GM19468 (cell line): Measurements from ENCODE around the gene STOML2.
"Not testable (repeated sequence)": the region's sequence is repeated elsewhere in the genome, so short reads cannot be mapped to it uniquely, and the experiment has no call there.

Experiments used
- ATAC-seq: cut with Tn5 transposase; IDR thresholded peaks from one replicate; pipeline ENCODE4 v1.9.1; 2021; ENCODE audit warnings: mild to moderate bottlenecking, moderate library complexity, moderate number of reproducible peaks; ENCODE audit not compliant: unreplicated experiment; ENCODE audit errors: extremely low read depth

STOML2 gene, protein sequence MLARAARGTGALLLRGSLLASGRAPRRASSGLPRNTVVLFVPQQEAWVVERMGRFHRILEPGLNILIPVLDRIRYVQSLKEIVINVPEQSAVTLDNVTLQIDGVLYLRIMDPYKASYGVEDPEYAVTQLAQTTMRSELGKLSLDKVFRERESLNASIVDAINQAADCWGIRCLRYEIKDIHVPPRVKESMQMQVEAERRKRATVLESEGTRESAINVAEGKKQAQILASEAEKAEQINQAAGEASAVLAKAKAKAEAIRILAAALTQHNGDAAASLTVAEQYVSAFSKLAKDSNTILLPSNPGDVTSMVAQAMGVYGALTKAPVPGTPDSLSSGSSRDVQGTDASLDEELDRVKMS

DNA sequence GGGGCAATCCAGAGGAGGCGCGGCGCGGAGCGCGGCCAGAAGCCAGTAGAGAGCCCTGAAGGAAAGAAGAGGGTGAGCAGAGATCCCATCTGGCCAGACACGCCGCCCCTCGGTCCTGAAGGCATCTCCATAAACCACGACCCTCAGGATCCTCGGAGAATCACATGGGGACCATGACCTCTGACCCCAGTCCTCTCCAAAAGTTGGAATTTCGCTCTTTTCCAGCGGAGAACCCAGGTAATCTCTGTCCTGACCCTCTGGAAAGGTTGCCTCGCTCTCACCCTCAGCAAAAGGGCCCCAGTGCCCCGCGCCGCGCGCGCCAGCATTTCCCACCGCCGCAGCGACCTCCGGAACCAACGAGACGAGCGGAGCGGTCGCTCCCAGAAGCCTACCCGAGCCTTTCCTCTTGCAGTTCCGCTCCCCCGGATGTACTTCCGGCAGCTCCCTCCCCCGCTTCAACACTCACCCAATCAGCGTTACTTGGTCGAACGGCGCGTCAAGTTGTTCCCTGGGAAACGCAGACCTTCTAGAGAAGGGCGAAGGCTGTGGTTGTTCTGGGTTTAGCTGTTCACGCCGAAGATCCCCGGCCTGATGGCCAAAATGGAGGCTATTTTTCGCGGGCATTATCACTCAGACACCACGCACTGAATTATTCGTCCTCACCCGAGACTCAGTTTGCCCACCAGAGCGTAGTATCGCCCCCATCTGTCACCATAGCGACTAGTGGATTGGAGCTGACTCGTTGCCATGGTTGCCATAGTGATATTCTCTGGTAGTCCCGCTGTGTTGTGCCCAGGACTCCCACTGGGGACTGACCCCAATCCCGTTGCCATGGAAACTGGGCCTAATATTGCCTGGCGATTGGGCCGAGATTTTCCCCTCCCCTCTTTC is at the start of gene STOML2:
STOML2 (minus strand) TSS at position 363 of the 891 bp plus-strand sequence; CDS start at position 326, 37 bp downstream.
- ATAC-seq = peak; percentile 77

DNA sequence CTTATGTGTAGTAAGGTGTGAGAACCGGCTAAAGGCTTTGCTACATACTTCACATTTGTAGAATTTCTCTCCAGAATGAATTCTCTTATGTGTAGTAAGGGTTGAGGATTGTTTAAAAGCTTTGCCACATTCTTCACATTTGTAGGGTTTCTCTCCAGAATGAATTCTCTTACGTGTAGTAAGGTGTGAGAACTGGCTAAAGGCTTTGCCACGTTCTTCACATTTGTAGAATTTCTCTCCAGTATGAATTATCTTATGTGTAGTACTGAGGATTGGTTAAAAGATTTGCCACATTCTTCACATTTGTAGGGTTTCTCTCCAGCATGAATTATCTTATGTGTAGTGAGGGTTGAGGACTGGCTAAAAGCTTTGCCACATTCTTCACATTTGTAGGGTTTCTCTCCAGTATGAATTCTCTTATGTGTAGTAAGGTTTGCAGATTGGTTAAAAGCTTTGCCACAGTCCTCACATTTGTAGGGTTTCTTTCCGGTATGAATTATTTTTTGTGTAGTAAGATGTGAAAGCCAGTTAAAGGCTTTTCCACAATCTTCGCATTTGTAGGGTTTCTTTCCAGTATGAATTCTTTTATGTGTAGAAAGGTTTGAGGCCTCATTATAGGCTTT is 45.1 kb upstream of the STOML2 start:
- ATAC-seq = not testable (repeated sequence)

DNA sequence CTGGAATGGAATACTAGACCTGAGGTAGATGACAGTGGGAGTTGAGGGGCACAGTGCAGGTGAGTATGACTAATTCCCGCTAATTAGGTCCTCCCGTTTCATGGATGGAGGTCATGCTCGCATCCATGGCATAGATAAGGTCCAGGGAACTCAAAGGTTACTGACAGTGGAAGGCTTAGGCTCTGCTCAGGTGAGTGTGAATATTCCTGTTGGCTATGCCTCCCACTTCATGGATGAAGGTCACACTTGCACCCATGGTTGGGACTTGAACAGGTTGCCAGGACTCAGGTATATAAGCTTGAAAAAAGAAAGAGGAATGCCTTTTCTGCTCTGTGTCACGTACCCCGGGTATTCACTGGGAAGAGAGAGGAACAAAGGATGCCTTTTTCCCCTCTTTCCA is 39.1 kb upstream of the STOML2 start:
- no peak for ATAC-seq

DNA sequence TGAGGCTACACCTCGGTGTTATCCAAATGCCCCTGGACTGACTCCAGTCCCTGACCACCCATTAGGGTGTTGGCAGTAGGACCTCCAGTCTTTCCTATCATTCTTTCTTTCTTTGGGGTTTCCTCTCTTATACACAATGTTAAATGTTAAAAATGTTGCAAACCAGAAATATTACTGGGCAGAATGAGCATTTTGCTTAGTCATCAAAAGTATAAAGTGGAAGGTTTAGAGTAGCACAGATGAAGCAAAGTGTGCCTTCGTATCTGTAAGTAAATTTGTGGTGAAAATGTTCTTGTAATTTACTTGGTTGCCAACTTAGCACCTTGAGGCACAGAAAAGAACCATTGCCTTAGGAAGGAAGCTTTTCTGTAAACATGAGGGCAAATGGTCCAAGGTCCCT is 37.2 kb upstream of the STOML2 start:
- ATAC-seq = no peak

DNA sequence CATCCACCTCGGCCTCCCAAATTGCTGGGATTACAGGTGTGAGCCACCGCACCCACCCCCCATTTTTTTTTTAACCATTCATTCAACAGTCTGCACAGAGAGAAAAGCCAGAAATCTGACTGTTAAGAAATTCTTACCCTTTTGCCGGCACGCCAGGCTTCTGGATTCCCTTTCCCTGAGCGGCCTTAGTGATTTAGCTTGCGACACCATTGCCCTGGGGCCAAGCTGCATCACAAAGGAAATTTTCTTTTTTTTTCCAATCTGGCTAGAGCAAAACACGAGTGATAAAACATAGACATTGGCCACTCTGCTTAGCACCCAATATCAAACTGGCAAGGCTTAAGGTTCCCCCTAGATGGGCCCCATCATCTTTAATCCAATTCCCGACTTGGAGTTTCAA is 33.9 kb upstream of the STOML2 start:
- no peak for ATAC-seq

DNA sequence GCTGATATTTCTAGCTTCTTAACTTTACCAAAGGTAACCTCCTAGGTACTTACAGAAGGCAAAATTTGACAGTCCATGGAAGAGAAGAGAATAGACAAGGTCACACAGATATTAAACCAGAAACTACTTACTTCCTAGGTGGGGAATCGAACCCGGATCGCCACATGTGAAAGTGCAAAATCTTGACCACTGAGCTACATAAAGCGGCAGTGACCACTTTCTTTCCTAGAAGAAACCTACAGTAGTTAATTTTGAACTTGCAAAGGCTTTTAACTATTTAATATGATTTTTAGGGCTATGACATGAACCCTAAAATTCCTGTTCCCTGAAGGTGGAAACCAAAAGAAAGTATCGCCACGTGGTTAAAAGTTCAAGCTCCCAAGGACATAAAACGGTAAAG is 33.1 kb upstream of the STOML2 start:
- ATAC-seq = no peak

DNA sequence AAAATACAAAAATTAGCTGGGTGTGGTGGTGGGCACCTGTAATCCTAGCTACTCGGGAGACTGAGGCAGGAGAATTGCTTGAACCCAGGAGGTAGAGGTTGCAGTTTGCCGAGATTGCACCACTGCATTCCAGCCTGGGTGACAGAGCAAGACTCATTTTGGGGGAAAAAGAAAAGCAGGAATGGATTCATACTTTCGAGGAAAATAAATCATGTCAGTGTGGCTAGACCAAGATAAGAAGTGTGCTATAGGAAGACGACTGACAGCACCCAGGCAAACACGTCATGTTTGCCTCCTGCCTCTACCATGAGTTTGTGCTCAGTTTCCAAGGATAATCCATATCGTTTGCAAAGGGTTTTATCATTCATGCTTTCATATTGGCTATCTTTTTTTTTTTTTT is 32.0 kb upstream of the STOML2 start:
- no peak for ATAC-seq

DNA sequence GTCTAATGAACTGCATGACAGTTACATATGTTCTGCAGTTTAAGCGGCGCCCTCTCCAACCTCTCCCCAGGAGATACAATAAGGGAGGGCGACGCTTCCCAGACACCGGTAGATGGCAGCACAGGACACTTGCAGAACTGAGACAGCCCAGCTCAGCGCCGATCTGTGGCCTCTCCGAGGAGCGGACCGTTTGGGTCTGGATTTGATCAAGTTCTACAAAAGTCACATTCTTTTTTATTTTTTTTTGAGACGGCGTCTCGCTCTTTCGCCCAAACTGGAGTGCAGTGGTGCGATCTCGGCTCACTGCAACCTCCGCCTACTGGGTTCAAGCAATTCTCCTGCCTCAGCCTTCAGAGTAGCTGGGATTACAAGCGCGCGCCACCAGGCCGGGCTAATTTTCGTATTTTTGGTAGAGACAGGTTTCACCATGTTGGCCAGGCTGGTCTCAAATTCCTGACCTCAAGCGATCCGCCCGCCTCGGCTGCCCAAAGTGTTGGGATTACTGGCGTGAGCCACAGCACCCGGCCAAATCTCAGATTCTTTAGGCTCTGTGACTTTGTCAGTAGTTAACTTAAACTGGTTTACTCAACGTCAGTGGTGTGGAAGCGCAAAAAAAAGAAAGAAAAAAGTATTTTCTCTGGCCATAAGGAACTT is 14.1 kb upstream of the STOML2 start:
- no peak for ATAC-seq

DNA sequence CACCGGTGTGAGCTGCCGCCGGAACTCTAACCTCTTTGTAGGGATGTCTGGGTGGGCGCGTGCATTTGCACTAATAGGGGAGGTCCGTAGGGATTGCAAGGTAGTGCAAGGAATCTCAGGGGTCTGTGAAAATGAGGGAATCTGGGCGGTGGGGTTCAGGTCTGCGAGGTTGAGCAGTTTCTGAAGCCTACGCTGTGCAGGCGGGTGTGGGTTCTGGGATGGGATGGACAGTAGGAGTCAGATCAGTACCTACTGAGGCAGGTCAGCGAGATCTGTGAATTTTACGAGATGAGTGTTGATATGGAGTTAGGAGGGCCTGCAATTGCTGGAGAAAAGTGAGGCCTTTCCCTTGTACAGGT is 13.6 kb upstream of the STOML2 start:
- no peak for ATAC-seq

DNA sequence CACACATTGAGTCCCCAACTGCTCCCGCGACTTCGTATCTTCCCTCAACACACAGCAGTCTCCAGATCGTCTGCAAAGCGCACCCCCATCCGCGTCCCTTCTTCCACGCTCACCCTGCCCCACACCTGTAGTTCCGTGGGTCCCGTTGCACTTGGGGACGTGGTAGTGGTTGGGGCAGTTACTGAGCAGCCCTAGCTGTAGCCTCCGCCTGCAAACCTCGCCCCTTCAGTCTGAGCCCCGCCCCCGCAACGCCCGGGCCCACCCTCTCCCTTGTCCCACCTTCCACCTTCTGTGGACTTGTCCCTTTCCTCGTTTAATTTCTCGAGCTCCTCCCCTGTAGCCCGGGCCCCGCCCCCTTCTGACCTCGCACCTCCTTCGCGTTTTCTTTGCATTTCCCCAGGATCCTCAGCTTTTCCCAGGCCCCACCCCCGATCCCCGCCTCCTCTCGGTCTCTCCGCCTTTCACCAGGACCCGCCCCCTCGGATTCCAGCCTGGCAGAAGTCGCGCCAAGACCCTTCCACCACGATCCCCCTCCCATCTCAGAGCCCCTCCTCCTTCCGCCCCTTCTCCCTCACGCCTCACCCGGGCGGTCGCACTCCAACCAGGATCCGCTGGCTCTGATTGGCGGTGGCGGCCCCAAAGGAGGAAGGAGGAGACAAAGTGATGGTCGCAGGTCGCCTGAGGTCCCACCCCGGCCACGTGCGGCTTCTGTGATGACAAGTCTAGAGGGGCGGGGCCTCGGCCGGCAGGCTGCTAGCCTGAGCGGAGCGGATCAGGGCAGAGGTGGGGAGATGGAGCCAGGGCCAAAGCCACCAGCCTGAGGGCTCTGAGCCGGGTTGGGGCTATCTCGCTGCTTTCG is 13.0 kb upstream of the STOML2 start, which contains the start of gene ATOSB:
ATOSB (minus strand) TSS at position 183 of the 859 bp plus-strand sequence. CDS start 7,588 bp downstream, outside the sequence.
- peak; percentile 40 for ATAC-seq

DNA sequence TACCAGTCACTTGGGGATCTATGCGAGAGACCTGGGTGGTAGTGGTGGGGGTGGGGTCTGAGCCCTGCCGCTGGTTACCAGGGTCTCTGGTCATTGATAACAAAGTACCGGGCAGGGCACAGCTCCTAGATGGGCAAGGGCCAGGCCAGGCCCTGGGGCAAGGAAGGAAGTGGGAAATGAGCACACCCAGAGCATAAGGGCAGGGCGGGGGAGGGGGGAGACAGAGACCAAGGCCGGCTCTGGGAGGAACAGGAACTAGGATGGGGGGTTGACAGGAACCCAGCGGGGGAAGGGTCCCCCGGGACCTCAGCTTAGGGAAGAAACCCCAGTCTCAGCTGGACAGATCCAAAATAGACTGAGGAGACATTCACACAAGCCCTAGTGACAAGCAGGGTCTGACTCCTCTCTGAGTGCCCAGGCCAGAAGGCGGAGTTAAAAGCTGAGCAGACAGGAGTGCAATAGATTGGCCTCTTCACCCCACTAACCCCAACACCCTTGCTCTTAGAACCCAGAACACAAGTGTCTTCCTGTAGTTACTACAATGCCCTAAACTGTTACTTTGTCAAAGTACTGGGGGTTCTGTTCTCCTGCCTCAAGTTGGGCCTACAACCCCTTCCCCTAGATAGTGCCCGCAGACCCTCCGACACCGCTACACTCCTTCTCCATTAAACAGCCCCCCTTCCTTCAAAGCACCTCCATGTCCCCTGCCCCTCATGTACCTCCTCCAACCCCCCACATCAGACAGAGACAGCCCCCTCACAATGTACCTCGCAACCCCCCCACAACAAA is 12.1 kb upstream of the STOML2 start:
- ATAC-seq = no peak

DNA sequence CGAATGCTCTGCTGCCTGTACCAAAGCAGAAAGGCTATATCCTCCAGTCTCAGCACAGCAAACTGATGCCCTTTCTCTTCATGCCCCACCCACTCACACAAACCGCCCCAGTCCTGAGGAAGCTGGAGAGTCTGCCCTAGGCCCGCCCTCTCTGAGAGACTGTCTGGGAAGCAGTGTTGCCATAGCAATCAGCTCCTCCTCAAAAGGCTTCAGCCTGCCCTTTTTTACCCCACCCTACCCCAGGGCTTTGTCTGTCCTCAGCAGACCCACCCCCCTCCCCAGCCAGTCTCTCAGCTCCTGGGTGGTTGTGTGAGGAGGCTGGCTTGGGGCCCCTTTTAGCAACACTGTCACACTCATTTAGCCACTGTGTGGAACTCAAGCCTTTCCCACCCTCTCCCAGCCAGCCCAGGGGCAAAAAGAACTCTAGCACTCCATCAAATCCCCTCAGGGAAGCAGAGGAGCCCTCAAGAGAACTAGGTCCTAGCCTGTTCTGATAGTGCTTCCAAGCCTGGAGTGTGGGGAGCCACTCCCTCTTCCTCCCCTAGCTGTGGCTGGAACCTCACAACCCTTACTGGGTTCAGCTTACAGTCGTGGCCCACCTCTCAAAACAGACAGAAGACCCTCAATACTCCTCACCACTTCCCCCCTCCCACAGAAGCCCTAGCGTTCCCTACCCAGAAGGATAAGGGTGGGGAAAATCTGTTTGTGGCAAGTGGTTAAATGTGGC is 11.3 kb upstream of the STOML2 start:
- ATAC-seq = no peak

DNA sequence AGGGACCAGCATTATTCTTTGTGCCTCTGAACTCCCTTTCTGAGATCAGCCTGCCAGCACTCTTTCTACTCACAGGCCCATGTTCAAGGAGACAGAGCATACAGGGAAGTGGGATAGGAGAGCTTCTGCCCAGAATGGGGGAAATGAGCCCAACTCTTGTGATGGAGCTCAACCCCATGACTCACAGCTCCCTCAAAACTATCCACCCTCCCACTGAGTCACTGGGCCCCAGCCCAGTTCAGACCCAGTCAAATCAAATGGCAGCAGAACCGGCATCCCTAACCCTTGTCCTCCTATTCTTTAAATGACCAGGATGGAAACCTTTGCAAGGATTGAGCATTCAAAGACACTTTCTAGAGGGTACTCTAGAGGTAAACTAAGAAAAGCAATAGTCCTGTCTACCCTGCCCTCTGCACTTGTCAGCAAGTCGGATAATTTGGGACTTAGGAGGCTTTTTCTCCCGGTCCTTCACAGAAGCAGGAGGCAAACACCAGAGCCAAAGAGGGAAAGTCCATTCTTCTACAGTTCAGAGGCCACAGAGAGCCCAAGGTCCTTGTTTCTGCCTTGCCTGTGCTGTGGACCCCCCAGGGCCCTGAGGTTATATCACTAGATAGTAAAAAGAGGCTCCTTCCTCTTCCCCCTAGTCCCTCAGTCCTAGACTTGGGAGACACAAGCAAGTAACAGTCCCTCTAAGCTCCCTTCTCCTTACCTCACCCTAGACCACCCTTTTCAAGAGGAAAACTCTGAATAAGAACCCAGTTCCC is 9.5 kb upstream of the STOML2 start:
- no peak for ATAC-seq

DNA sequence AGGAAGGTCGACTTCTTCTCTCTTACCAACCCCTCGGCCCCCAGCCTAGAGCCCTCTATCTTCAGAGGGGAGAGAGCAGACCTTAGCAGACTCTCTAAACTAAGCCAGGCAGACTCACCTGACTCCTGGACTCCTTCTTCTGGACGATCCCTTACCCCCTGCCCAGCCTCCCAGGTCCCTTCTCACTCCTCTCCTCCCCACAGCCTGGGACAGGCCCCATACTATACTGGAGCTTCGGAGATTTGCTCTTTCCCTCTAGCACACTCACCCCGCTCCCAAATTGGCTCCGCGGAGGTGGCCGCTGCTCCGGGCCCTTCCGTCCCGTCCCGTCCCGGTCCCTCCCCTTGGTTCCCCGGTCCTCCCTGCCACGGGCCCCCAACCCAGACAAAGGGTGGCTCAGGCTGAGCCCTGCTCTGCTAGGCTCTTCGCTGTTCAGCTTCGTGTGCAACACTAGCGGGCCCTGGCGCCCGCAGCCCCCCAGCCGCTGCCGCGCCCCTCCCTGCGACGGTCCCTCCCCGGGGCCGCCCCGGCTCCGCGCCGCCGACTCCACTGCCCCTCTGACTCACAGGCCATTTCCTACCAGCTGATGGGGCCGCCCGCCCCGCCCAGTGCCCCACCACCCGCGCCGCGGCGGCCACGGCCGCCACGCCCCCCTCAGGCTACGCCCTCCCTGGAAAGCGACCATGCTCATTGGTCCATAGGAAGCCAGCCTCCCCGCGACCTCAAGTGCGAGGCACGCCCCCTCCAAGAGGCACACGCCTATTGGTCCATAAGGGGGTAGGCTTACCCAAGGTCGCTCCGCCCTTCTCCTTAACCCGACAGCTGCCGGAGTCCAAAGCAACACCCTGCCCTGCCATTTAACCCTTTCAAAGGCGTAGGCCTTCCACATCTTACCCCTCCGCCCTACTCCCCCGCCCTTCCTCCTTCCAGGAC is 8.3 kb upstream of the STOML2 start:
- peak; percentile 78 for ATAC-seq

DNA sequence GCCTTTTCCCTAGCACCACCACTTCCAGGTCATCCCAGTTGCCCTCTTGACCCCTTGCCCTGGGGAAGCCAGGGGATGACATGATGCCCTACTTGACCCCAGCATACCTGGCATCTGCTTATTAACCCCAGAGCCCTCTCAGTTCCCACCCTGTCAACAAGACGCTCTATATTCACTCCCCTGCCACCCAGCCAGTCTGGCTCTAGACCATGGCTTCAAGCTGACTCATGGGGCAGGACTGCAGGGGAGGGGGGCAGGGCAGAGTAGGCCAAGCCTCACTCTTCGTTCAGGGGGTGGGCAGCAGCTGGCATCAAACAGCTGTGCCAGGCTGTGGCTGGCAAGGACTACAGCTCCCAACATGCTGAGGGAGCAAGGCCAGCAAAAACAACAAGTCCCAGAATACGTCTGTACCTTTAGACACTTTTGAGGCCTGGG is 7.4 kb upstream of the STOML2 start:
- ATAC-seq = no peak

DNA sequence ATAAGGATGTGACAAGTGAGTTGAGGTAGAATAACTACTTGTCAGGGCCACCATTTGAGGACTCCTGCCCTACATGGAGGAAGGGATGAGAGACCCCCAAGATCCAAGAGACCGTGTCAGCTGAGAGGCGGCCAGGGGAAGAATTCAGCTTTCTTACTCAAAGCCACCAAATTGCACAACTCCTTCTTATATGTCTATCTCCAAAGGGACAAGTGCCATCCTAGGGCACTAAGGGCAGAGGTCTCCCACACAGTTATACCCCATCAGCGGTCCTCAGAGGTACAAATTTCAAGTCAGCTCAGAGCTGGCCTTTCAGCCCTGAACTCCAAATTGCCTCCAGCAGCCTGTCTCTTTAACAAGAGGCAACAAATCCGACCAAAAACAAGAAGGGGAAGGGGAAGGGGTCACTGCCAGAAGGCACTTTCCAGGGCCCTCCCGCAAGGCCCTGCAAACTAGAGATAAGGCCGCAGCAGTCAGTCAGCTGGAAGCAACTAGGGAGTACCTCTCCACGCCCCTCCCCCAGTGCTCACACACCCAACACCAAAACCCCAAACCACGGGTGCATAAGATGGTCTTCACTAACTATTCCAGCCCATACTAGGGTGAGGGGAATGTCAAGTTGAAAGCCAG is 6.1 kb upstream of the STOML2 start:
- ATAC-seq = no peak
